HG03558 (cell line): ENCODE measurements around the gene IRS2.

Experiments
- ATAC-seq: cut with Tn5 transposase; IDR thresholded peaks from one replicate; pipeline ENCODE4 v1.9.1; 2021; ENCODE audit warnings: moderate number of reproducible peaks; ENCODE audit not compliant: unreplicated experiment; ENCODE audit errors: extremely low read depth

The IRS2 gene

GRCh38 chr13:109761695-109762094 is 24.7 kb downstream of the IRS2 start:
- no peak for ATAC-seq

GRCh38 chr13:109760951-109761350 is 25.4 kb downstream of the IRS2 start:
- ATAC-seq, result no peak

DNA sequence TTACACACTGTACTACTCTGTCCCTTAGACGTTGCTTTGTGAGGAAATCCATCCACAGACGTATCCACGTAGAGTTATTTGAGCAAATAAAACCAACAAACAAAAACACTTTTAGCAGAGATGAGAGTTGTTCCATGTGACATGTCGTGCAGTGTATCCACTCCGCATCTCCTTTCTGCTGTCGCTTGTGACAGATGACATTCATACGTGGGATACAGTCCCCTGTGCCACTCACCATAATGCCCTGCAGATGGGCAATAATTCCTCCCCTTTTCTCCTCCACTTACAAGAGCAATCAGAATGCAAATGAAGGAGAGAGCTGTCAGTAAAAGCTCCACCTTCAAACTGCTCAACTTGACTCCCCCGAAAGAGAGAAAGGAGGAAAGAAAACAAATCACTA is 26.0 kb downstream of the IRS2 start:
- ATAC-seq, result no peak

- ATAC-seq, result no peak
These were observed 26.8 kb downstream of the IRS2 start for GRCh38 chr13:109759609-109760008.

GRCh38 chr13:109758937-109759480 is 27.4 kb downstream of the IRS2 start:
- ATAC-seq, result no peak

DNA sequence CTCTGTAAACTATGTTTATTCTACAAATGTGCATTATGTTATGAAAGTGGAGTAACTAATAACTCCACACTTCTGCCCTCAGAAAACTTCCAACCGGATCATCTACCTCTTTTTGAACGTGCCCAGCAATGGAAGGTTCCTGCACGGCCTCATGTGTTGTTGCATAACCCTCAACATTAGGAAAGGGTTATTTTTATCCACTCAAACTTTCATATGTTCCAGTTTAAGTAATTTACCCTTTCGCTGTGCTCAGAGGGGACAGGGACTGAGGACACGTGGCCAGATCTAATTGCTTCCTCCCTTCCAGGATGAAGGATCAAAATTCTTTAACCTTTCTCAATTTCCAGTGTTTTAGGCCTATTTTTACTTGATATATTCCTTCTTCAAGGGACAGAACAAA is 29.6 kb downstream of the IRS2 start:
- no peak for ATAC-seq

DNA sequence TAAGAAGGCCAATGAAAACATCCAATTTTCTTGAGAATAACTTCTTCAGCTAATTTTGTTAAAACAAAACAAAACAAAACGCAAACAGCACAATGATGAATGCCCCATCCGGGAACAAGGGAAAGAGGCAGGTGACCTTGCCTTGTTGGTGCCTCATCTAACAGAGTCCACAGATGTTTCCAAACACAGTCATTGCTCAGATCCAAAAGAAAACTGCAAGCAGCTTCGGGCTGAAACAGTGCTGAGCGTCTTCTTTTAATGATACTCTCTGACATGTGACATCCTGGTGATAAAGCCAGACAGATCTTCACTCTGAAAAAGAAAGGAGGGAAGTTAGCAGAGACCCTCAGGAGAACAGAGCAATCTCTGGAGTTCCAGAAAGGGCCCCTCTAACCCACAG is 30.4 kb downstream of the IRS2 start:
- no peak for ATAC-seq

DNA sequence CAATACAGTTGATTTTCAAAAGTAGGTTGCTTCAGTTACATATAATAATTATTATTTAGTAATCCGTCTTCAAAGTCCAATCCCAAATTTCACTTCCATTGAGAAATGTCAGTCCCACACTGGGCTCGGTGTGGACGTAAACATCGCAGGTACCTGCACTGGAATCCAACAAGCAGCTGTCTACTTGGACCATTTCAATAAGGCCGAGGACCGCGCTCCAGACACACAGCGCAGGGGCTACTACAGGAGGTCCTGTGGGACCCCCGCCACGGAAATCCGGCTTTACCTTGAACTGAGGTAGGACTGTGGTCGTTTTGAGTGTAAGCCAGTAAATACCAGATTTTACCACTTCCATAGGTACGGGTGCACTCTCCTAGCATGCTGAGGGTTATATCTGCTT is 30.8 kb downstream of the IRS2 start:
- no peak for ATAC-seq

GRCh38 chr13:109751477-109751876 is 34.9 kb downstream of the IRS2 start:
- no peak for ATAC-seq

- no peak for ATAC-seq
These were observed 36.1 kb downstream of the IRS2 start for GRCh38 chr13:109750221-109750775.

GRCh38 chr13:109749365-109749764 is 37.0 kb downstream of the IRS2 start:
- ATAC-seq, result no peak

GRCh38 chr13:109748677-109749076 is 37.7 kb downstream of the IRS2 start:
- no peak for ATAC-seq

GRCh38 chr13:109747524-109747923 is 38.9 kb downstream of the IRS2 start:
- no peak for ATAC-seq

- ATAC-seq, result no peak
These were observed 40.0 kb downstream of the IRS2 start for GRCh38 chr13:109746364-109746763.

GRCh38 chr13:109745702-109746101 is 40.7 kb downstream of the IRS2 start:
- ATAC-seq, result no peak

DNA sequence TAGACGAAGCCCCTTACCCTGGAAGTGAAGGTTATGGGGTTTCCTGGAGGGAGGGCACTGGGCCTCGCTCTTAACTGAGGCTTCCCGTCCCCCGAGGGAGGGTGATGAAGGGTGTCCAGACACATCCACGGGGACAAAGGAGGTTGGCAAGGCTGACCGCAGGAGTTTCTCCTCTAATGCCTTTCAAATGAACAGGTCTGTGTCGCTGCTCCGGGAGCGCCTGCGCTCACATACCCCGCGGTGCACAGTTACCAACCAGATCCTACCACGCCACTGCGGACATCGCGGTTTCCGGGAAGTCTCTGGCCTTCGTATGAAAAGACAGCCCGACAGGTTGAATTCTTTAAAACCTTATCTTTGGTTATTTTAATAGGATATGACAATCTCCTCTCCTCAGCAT is 41.3 kb downstream of the IRS2 start:
- ATAC-seq, result no peak

GRCh38 chr13:109744512-109745051 is 41.8 kb downstream of the IRS2 start:
- ATAC-seq, result no peak

GRCh38 chr13:109743706-109744453 is 42.5 kb downstream of the IRS2 start:
- peak; percentile 80 for ATAC-seq

GRCh38 chr13:109741966-109742365 is 44.4 kb downstream of the IRS2 start:
- ATAC-seq, result no peak

- no peak for ATAC-seq
These were observed 45.7 kb downstream of the IRS2 start for GRCh38 chr13:109740721-109741120.

DNA sequence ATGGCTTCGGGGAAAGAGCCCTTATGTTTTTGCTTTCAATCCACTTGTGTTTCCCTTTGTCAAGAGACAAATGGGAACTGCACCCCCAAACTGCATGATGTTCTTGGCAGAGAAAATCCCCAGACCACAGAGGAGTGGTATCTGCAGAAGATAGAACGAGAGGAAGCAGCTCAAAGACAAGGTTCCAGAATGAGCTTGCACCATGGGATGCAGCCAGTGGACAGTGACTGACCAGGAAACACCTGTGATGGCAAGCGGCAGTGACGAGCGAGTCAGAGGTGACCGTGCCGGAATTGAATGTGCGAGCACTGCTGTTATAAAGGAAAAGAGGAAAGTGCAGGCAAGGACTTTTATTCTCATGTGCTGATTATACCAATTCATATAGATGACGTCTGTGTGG is 46.3 kb downstream of the IRS2 start:
- no peak for ATAC-seq

- ATAC-seq, result no peak
These were observed 48.1 kb downstream of the IRS2 start for GRCh38 chr13:109738298-109738746.
